CD4-positive, alpha-beta T cell treated with Interleukin-4 for 4 hours (primary cell): Measurements from ENCODE around the gene MLLT3.
A peak's percentile ranks its signal among the peaks of the same experiment; 100 is the strongest.

Experiments used
- DNase-seq: peaks from one replicate; pipeline ENCODE4 v3.0.0-alpha.2; 2020

MLLT3 gene

GRCh38 chr9:20322212-20322611, 300.1 kb downstream of the MLLT3 start:
- no peak for DNase-seq

GRCh38 chr9:20321423-20322082, 300.7 kb downstream of the MLLT3 start:
- peak; percentile 70 for DNase-seq

GRCh38 chr9:20320921-20321320, 301.4 kb downstream of the MLLT3 start:
- no peak for DNase-seq

- DNase-seq: peak; percentile 72
Observed at GRCh38 chr9:20319641-20320337, 302.5 kb downstream of the MLLT3 start.

GRCh38 chr9:20319241-20319640, 303.1 kb downstream of the MLLT3 start:
- no peak for DNase-seq

DNA sequence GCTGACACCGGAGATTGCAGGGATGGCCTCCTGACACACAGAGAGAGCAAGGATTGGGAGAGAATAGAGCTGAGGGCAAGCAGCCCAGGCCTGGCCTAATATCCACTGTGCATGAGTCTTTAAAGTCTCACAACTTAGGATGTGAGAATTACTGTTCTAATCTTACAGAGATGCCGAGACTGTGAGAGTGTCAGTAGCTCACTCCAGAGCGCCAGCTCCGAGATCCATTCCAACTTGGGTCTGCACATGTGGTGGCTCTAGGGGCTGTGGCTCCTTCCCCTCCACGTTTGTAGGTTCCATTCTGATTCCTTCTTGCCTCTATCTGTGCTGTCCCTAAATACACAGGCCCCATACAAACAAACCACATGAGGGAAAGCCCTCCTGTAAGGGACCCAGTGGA, 304.6 kb downstream of the MLLT3 start:
- DNase-seq: no peak

GRCh38 chr9:20316372-20316771, 305.9 kb downstream of the MLLT3 start:
- no peak for DNase-seq

- DNase-seq: peak; percentile 32
Observed at GRCh38 chr9:20315677-20316076, 306.6 kb downstream of the MLLT3 start.

- DNase-seq: peak; percentile 32
Observed at GRCh38 chr9:20314981-20315380, 307.3 kb downstream of the MLLT3 start.

GRCh38 chr9:20313415-20313814, 308.9 kb downstream of the MLLT3 start:
- no peak for DNase-seq

DNA sequence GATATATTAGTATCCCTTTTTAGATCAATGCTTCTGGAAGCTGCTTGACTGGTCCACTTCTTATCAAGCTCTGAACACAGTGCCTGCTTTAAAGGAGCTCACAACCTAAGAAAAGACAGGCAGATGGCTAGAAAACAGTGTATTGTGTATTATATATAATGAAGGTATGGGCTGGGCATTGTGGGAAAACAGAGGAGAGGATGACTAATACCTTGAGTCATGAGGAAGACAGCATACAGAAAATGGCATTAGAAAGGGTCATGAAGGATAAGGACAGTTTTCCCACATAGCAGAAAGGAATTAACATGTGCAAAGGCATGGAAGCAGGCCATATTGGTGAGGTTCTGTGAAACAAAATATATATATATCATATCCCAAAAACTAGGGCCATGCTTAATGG, 309.6 kb downstream of the MLLT3 start:
- no peak for DNase-seq

DNA sequence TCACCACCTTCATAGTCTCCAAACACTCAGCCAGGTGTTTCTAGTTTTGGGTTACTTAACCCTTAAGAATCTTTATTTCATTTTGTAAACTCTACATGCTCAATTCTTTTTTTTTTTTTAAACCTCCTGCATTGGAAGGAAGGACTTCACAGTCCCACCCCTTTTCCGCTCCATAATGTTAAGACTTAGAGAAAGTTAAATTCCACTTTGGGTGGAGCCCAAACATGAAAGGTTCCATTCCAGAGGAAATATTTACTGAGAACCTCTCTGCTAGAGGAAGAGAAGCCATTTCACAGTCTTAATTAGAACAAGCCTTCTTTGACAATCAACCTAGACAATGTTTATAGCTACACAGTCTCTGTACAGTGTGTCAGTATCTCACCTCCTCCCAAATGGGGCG, 312.3 kb downstream of the MLLT3 start:
- DNase-seq: no peak

- no peak for DNase-seq
Observed at GRCh38 chr9:20309124-20309523, 313.2 kb downstream of the MLLT3 start.

- DNase-seq: no peak
Observed at GRCh38 chr9:20307621-20308020, 314.7 kb downstream of the MLLT3 start.

GRCh38 chr9:20305452-20305851, 316.8 kb downstream of the MLLT3 start:
- DNase-seq: no peak

DNA sequence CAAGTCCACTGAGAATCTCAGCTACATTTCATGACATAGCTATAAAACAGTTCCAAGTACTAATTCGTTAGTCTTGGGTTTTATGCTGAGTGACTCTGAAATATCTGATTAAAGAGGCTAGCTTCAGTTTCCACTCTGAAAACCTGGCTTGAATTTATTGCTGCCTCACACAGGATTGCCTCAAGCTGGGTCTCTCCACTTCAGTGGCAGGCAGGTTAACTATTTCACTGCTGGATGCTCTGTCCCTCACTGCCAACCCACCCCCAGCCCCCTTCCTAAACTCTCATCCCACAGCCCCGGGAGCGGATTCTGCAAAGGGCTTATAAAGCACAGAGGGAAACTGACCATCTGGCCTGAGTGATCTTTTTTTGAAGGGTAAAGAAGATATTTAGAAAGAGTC, 318.3 kb downstream of the MLLT3 start:
- DNase-seq: no peak

DNA sequence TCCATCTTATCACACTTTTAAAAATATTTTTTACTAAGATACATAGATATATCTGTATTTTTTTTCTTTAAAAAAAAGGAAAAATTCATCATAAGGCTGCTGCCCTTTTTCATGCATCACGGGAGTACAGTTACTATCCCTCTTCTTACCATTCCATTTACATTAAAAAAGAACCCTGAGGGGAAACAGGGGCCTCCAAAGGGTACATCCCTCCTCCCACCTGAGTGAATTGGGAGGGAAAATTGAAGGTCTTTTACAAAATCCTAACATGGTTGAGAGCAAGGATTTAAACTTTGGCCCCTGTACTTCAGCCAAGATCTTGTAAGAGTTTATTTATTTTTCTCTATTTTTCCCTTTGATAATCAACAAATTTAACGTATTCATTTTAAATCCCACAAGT, 319.2 kb downstream of the MLLT3 start:
- DNase-seq: no peak

GRCh38 chr9:20302197-20302596, 320.1 kb downstream of the MLLT3 start:
- no peak for DNase-seq

DNA sequence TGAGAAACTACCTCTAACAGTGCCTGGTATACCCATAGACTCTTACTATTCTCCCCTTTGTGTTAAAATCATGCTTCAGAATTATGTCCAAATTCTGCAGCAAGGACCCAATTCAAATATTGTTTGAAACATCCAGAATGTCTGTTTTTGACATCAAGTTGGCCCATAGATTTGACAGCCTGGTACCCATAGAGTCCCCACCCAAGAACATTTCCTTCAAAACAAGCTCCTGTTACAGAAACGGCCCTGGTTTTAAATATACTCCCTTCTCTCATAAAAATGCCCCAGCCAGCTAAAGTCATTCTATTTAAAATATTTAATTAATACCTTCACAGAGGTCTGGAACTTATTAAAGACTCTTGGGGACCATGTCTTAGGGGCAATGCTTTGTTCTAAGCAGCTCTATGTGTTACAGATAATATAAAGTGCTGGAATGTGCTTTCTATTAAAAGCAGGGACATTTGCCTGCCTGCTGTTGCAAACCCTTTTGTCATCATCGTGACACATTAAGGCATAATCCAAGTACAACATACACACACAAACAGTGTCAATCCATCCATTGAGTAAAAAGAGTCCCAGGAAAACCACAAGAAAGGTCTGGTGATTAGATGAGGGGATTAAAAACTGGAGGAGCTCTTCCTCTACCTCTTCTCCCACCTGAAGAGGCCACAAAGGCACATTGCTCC, 321.7 kb downstream of the MLLT3 start:
- DNase-seq: no peak

- DNase-seq: no peak
Observed at GRCh38 chr9:20297646-20298084, 324.6 kb downstream of the MLLT3 start.

DNA sequence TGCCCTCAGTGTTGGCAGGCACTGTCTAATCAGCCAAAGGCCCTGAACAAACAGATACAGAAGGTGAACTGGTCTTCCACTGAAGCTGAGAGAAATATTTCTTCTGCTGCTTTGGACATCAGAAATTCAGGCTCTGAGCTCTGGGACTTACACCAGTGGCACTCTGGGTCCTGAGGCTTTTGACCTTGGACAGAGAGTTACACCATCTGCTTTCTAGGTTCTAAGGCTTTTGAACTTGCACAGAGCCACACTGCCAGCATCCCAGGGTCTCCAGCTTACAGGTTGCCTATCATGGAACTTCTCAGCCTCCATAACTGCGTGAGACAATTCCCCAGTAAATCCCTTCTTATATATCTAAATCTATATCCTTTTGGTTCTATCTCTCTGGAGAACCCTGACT, 326.7 kb downstream of the MLLT3 start:
- no peak for DNase-seq

DNA sequence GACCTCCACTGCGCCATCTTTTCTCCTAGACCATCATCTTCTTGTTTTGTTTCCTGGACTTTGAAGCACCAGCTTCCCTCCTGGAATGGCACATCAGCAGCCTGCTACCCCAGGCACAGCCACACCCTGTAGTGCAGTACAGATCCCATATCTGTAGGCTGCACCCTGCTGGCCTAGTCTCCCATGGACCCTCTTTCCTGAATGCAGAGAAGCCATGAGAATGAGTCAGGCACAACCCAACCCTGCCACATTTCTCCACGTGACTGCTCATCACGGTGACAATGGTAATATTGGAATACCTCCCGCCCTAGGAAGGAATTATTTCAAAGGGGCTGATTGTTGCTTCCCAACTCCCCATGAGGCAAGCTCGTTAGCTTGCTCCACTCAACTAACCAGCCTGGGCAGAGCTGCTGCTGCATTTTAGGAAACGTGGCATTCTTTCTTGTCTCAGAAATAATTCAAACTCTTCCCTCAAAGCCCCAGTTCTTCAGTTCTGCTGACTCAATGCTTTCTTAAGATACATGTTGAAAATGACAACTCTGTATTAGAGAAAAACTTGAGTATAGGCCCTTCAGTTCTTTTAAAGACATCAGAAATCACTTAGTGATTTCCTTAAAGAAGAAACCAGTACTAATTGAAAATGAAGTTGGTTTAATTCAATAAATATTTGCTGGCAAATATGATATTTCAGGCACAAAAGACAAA, 328.1 kb downstream of the MLLT3 start:
- DNase-seq: no peak

GRCh38 chr9:20292002-20292401, 330.3 kb downstream of the MLLT3 start:
- DNase-seq: no peak
